G401 (cell line): ENCODE results near the gene F11. TPM values are rescaled to one million over a fixed set of nuclear protein-coding genes. Genes with fewer than 3 reads are reported as not detected.

Experiments used
- total RNA-seq: library from RNA; depleted of rRNA; stranded (reverse); fragments of >200 nt; shearing (Covaris generic); gene quantifications from 2 replicates; pipeline ENCODE4 v1.2.3, GENCODE V29; 2014; rRNA removed

F11 gene
- total RNA-seq, 1 experiment from 2014 or later, result not detected

Other genes with a start within 250 kb of the F11 start
- gene TLR3, start 197.0 kb upstream of the F11 start, total RNA-seq, result 0.31 and 3.9 TPM in 2 replicates
- 1.7 and 4.3 TPM in 2 replicates for gene FAM149A, start 161.5 kb upstream of the F11 start, total RNA-seq
- gene CYP4V2, start 74.6 kb upstream of the F11 start, total RNA-seq, result 1.2 and 2.7 TPM in 2 replicates
- gene KLKB1, start 38.7 kb upstream of the F11 start, total RNA-seq, result not detected in 2 replicates